HG03469 (cell line): ENCODE measurements around the gene TSSC4.

Experiments used
- ATAC-seq: cut with Tn5 transposase; IDR thresholded peaks from one replicate; pipeline ENCODE4 v1.9.1; 2021; ENCODE audit warnings: mild to moderate bottlenecking, moderate library complexity, moderate number of reproducible peaks; ENCODE audit not compliant: unreplicated experiment

The TSSC4 gene

DNA sequence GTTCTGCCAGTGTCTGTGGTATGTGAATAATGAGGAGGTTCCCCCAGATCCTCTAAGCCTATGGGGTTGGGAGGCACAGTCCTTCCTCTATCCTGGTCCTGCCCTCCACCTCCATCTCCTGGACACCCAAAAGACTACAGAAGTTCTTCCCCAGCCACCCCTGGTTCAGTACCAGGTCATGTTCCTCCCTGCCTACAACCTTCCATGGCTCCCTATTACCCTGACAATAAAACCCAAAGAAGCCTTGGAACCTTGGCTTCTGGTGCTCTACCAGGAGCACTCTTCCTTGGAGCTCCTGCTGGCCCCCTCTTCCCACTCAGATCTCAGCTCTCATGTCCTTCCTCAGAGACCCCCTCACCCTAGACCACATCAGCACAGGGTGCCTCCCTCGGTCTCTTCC is 30.8 kb downstream of the TSSC4 start:
- ATAC-seq = no peak

GRCh38 chr11:2432171-2432621 is 31.6 kb downstream of the TSSC4 start:
- ATAC-seq = no peak

- ATAC-seq = no peak
These were observed 32.1 kb downstream of the TSSC4 start for GRCh38 chr11:2432628-2433071.

- ATAC-seq = no peak
These were observed 32.8 kb downstream of the TSSC4 start for GRCh38 chr11:2433106-2433925.

GRCh38 chr11:2434008-2434407 is 33.5 kb downstream of the TSSC4 start:
- ATAC-seq = no peak

DNA sequence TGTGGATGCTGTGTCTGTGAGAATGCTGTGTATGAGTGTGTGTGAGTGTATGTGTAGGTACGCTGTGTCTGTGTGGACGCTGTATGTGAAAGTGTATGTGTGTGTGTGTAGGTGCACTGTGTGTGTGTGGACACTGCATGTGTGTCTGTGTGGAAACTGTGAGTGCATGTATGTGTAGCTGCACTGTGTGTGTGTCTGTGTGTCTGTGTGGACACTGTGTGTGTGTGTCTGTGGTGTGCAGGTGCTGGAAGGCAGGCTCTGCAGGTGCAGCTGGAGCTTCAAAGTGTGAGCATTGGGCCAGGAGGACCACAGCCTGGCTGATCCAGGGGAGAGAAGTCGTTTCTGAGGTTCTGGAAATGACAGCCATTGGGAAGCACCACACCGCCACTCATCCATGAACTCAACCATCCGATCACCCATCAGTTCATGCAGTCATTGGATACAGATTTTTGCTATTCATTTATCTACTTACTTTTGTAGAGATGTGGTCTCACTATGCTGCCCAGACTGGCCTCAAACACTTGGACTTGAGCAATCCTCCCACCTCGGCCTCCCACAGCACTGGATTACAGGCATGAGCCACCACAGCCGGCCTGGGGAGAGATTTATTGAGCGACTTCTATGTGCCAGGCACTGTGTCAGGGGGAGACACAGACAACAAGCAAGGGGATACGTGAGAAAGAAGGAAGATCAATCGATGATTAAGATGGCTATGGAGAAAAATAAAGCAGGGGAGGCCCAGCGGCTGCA is 34.1 kb downstream of the TSSC4 start:
- ATAC-seq = no peak

- no peak for ATAC-seq
These were observed 34.9 kb downstream of the TSSC4 start for GRCh38 chr11:2435288-2436012.

GRCh38 chr11:2436013-2436520 is 35.5 kb downstream of the TSSC4 start:
- no peak for ATAC-seq

GRCh38 chr11:2436521-2437031 is 36.0 kb downstream of the TSSC4 start:
- no peak for ATAC-seq

GRCh38 chr11:2437516-2437915 is 37.0 kb downstream of the TSSC4 start:
- no peak for ATAC-seq

GRCh38 chr11:2439820-2440219 is 39.3 kb downstream of the TSSC4 start:
- no peak for ATAC-seq

GRCh38 chr11:2440646-2441045 is 40.1 kb downstream of the TSSC4 start:
- ATAC-seq = no peak

- no peak for ATAC-seq
These were observed 40.6 kb downstream of the TSSC4 start for GRCh38 chr11:2441171-2441570.

- ATAC-seq = no peak
These were observed 42.0 kb downstream of the TSSC4 start for GRCh38 chr11:2442589-2442988.

DNA sequence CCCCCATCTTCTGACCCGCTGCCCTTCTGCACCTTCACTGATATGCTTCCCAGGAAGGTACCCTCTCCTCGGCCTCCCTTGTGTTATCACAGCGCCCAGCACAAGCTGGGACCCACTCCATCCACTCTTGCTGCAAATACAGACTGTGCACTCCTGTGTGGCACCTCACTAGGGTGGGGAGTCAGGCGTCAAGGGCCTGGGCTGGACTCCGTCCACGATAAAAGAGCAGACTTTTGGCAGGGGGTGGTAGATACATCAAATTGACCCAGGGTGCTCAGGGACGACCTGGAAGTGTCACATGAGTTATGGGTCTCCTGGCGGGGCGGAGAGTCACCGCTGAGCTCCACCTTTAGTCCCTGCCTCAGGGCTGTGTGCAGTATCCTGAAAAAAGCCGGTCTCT is 42.9 kb downstream of the TSSC4 start:
- no peak for ATAC-seq

DNA sequence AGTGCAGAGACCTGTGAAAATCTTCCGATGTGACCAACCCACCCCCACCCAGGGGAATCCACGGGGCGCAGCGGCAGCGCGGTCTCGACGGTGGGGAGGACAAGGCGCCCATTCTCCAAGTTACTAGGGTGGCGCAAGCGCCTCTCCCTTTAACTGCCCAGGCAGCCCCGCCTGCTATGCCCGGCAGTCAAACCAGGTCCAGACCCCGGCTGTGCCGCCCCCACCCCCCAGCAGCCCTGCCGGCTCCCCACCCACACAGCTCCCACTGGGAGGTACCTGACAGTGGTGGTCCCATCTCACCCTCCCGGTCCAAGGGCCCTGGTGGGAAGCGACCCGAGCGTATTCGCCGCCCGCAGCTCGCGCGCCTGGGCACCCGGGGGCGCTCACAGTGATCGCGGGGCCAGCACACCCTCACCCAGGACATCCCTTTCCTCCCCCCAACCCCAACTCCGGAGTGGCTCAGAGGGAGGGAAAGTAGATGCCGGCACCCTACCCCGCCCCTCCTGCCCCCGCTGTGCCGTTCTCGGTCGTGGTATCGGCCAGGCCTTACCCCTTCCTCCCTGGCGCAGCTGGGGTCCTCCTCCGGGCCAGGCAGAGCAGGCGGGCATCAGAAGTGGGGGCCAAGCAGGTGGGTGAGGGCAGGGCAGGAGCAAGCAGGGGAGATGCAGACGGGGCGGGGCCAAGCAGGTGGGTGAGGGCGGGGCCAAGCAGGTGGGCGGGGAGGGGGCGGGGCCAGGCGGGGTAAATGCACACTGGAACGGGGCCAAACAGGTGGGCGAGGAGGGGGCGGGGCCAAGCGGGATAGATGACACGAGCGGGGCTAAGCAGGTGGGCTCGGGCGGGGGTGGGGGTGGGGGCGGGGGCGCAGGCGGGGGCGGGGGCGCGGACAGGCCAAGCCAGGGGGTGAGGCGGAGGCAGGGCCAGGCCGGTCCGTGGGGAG is 43.6 kb downstream of the TSSC4 start, which contains the start of gene TRPM5:
TRPM5 (minus strand) TSS at position 634 of the 940 bp plus-strand sequence. CDS start 21,478 bp downstream, outside the sequence.
- no peak for ATAC-seq

DNA sequence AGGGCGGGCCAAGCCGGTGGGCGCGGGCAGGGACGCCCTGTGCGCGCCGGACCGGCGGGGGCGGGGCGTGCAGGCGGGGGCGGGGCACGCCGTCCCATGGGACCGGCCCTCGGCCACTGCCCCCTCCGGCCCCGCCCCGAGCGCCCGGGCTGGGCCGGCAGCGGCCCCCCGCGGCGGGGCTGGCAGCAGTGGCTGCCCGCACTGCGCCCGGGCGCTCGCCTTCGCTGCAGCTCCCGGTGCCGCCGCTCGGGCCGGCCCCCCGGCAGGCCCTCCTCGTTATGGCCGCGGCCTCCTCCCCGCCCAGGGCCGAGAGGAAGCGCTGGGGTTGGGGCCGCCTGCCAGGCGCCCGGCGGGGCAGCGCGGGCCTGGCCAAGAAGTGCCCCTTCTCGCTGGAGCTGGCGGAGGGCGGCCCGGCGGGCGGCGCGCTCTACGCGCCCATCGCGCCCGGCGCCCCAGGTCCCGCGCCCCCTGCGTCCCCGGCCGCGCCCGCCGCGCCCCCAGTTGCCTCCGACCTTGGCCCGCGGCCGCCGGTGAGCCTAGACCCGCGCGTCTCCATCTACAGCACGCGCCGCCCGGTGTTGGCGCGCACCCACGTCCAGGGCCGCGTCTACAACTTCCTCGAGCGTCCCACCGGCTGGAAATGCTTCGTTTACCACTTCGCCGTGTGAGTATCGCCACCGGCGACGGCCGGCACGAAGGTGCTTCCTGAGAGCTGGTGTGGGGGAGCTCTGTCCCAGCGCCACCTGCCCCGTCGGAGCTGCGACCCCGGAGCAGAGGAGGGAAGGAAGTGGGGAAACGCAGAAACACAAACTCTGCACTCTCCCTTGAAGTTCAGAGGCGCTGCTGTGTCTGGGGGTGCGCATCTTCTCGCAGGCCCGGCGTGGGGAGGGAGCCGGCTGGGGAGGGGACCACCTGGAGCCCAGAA is 44.5 kb downstream of the TSSC4 start, which contains the start of gene KCNQ1:
KCNQ1 (plus strand) TSS at position 188 of the 925 bp plus-strand sequence; CDS start at position 279, 91 bp downstream.
- no peak for ATAC-seq

- ATAC-seq = no peak
These were observed 45.4 kb downstream of the TSSC4 start for GRCh38 chr11:2445746-2446551.
